EL (cell line): ENCODE results near the gene SYNGR3.

ENCODE experiments used
- DNase-seq: peaks from one replicate; pipeline ENCODE4 v3.0.0-alpha.2; 2016

Gene SYNGR3

DNA sequence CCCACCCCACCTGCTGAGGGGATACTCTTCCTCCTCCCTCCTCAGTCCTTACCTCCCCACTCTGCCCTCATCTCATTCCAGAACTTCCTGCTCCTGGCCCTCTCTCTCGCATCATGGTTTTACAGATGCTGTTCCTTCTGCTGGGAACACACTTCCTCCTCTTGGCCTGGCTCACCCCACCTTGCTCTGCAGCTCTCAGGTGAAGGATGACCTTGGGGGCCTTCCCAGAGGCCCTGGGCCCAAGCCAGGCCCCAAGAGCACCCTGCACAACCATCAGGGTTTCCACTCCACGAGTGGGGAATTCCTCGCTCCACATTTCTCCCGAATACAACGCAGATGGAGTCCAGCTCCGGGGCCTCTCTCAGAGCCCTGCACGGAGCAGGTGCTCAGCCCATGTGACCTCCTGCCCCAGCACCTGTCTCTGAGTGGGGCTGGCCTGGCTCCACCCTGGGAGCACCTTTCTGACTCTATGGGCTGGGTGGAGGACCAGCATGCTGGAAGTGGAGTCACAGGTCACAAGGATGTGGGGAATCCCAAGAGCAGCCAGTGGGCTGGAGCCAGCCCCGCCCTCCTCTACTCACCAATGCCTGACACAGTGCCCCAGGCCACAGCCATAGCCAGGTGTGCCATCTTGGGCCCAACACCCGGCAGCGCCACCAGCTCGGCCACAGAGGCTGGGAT, 53.4 kb downstream of the SYNGR3 start:
- DNase-seq, result no peak
